Progenitor cell of endocrine pancreas (in vitro differentiated cells): ENCODE measurements around the gene RNF13. TPM values are rescaled to one million over a fixed set of nuclear protein-coding genes. Genes with fewer than 3 reads are reported as not detected.

ENCODE experiments used
- DNase-seq: peaks from one replicate; pipeline ENCODE4 v3.0.0; 2021; ENCODE audit warnings: low spot score; ENCODE audit not compliant: unreplicated experiment
- H3K27ac Mint-ChIP-seq: 2 replicates; pipeline ENCODE4 v1.8.0; 2021; ENCODE audit warnings: mild to moderate bottlenecking, moderate library complexity, mixed read lengths
- H3K27me3 Mint-ChIP-seq: 2 replicates; pipeline ENCODE4 v1.8.0; 2021; ENCODE audit warnings: mixed read lengths
- H3K36me3 Mint-ChIP-seq: 2 replicates; pipeline ENCODE4 v1.8.0; 2022; ENCODE audit warnings: mixed read lengths; ENCODE audit not compliant: insufficient read depth
- H3K4me1 Mint-ChIP-seq: 2 replicates; pipeline ENCODE4 v1.8.0; 2021; ENCODE audit warnings: low read depth, mixed read lengths
- H3K4me3 Mint-ChIP-seq: 2 replicates; pipeline ENCODE4 v1.8.0; 2021; ENCODE audit warnings: low read depth, mild to moderate bottlenecking, moderate library complexity, mixed read lengths
- H3K9me3 Mint-ChIP-seq: 2 replicates; pipeline ENCODE4 v1.8.0; 2021; ENCODE audit warnings: low read depth, mixed read lengths
- total RNA-seq: library from RNA; stranded (reverse); gene quantifications from 2 replicates; pipeline ENCODE4 v1.2.1, GENCODE V29; 2021
- TF ChIP-seq, protein P1 (sequence below): fragments of 200-600 bp; sonication (generic); IDR thresholded peaks from one replicate; pipeline ENCODE4 v1.5.0; 2021; ENCODE audit warnings: antibody characterized with exemption, mild to moderate bottlenecking; ENCODE audit not compliant: unreplicated experiment

The RNF13 gene
- total RNA-seq, 1 donor from 2014 or later, result 29.8 TPM

DNA sequence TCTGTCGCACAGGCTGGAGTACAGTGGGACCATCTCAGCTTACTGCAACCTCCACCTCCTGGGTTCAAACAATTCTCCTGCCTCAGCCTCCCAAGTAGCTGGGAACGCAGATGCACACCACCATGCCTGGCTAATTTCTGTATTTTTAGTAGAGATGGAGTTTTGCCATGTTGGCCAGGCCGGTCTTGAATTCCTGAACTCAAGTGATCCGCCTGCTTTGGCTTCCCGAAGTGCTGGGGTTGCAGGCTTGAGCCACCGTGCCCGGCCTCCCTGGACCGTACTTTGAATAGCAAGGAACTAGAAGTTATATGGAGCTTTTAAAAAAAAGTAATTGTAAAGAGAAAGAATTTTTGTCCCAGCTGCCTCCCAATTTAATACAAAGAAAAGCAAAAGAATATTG is 12.3 kb upstream of the RNF13 start:
- no peak for DNase-seq
- Mint-ChIP-seq H3K36me3 (no peaks in the 10 kb centered on the region), H3K9me3 (peaks cover 10% of the 10 kb centered on the region), H3K4me1 (no peaks in the 10 kb centered on the region), H3K4me3 (no peak overlapping the region), H3K27ac (no peak overlapping the region), H3K27me3 (no peaks in the 10 kb centered on the region)
- TF ChIP-seq, protein P1, sequence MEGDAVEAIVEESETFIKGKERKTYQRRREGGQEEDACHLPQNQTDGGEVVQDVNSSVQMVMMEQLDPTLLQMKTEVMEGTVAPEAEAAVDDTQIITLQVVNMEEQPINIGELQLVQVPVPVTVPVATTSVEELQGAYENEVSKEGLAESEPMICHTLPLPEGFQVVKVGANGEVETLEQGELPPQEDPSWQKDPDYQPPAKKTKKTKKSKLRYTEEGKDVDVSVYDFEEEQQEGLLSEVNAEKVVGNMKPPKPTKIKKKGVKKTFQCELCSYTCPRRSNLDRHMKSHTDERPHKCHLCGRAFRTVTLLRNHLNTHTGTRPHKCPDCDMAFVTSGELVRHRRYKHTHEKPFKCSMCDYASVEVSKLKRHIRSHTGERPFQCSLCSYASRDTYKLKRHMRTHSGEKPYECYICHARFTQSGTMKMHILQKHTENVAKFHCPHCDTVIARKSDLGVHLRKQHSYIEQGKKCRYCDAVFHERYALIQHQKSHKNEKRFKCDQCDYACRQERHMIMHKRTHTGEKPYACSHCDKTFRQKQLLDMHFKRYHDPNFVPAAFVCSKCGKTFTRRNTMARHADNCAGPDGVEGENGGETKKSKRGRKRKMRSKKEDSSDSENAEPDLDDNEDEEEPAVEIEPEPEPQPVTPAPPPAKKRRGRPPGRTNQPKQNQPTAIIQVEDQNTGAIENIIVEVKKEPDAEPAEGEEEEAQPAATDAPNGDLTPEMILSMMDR, result no peak

DNA sequence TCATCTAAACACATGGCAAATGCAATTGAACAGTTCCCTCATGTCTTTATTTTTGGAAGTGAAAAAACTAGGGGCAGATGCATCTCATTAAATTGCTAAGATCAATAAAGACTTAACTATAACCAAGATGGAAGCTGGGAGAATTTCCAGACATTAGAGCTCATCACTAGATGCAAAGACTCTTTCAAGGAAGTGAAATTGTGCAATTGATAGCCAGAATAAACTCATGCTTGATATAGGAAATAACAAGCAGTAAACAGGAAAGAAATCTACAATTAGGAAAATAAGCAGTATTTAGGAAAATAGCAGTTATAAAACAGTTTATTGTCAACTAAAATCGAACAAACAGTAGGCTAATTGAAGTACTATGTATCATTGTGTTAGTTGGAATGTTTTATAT is 11.8 kb upstream of the RNF13 start:
- H3K9me3 Mint-ChIP-seq, result peaks cover 10% of the 10 kb centered on the region
- TF ChIP-seq, protein P1, result no peak
- no peak overlapping the region for H3K4me3 Mint-ChIP-seq
- H3K36me3 Mint-ChIP-seq, result no peaks in the 10 kb centered on the region
- H3K27ac Mint-ChIP-seq, result no peak overlapping the region
- H3K27me3 Mint-ChIP-seq, result no peaks in the 10 kb centered on the region
- no peak for DNase-seq
- H3K4me1 Mint-ChIP-seq, result no peaks in the 10 kb centered on the region

DNA sequence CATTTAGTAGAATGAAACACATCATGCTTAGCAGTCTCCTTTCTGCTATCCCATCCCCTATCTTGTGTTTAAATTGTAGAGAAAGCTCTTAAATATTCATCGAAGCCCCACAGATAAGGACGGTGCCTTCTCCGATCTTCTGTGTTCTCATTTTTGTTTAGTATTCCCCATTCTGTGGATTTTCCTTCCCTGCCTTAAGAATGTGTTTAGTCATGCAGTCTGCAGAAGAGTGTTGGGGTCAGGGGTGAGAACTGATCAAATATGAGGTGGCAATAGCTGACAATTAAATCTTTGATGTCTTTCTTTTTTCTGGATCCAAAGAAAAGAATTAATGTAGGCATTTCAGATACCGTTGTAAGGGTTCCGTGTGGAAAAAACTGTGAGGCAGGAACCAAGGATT is 11.4 kb upstream of the RNF13 start:
- H3K36me3 Mint-ChIP-seq, result no peaks in the 10 kb centered on the region
- DNase-seq, result no peak
- no peak overlapping the region for H3K27ac Mint-ChIP-seq
- TF ChIP-seq, protein P1, result no peak
- peaks cover 10% of the 10 kb centered on the region for H3K9me3 Mint-ChIP-seq
- H3K4me1 Mint-ChIP-seq, result no peaks in the 10 kb centered on the region
- H3K27me3 Mint-ChIP-seq, result peaks cover 3% of the 10 kb centered on the region
- no peak overlapping the region for H3K4me3 Mint-ChIP-seq

DNA sequence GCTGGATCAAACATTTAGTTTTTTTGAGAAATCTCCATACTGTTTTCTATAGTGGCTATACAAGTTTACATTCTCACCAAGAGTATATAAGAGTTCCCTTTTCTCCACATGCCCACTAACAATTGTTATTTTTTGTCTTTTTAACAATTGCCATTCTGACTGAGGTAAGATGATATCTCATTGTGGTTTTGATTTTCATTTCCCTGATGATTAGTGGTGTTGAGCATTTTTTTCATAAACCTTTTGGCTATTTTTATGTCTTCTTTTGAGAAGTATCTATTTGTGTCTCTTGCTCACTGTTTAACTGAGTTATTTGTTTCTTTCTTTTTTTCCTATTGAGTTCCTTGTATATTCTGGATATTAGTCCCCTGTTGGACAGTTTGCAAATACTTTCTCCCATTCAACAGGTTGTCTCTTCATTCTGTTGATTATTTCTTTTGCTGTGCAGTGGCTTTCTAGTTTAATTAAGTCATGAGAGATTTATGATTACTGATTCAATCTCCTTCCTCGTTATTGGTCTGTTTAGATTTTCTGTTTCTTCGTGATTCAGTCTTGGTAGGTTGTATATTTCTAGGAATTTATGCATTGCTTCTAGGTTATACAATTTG is 6.7 kb upstream of the RNF13 start:
- TF ChIP-seq, protein P1, result no peak
- peaks cover 3% of the 10 kb centered on the region for H3K27me3 Mint-ChIP-seq
- peaks cover 5% of the 10 kb centered on the region for H3K4me1 Mint-ChIP-seq
- H3K36me3 Mint-ChIP-seq, result no peaks in the 10 kb centered on the region
- peaks cover 2% of the 10 kb centered on the region for H3K9me3 Mint-ChIP-seq
- H3K27ac Mint-ChIP-seq, result no peak overlapping the region
- no peak for DNase-seq
- H3K4me3 Mint-ChIP-seq, result no peak overlapping the region

DNA sequence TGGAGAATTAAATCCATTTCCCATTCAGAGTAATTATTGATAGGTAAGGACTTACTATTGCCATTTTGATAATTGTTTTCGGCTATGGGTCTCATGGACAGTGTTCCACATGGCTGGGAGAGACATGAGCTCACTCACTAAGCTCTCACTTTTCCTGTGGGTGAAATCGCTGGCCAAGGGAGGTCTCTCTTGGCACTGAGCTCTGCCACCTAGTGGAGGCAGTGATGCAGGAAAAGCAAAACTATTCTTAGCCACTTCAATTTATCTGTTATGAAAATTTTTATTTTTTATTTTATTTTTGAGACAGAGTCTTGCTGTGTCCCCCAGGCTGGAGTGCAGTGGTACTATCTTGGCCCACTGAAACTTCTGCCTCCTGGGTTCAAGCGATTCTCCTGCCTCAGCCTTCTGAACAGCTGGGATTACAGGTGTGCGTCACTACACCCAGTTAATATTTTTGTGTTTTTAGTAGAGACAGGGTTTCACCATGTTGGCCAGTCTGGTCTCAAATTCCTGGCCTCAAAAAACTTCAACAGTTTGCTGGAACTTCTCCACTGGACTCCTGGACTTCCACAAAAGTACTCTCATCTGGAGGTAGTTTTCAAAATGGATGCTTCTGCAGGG is 4.7 kb upstream of the RNF13 start:
- peaks cover 8% of the 10 kb centered on the region for H3K4me1 Mint-ChIP-seq
- no peak overlapping the region for H3K4me3 Mint-ChIP-seq
- H3K9me3 Mint-ChIP-seq, result no peaks in the 10 kb centered on the region
- DNase-seq, result peak; percentile 31
- peaks cover 3% of the 10 kb centered on the region for H3K27me3 Mint-ChIP-seq
- H3K36me3 Mint-ChIP-seq, result no peaks in the 10 kb centered on the region
- TF ChIP-seq, protein P1, result peak; percentile 87
- H3K27ac Mint-ChIP-seq, result no peak overlapping the region
